Measurements from ENCODE around the gene TAS2R16.
"Not testable (repeated sequence)": the region's sequence is repeated elsewhere in the genome, so short reads cannot be mapped to it uniquely, and the experiment has no call there.

The TAS2R16 gene

GRCh38 chr7:122970740-122971725 is 24.5 kb downstream of the TAS2R16 start:
- no peak for DNase-seq

- DNase-seq = no peak
These were observed 27.1 kb downstream of the TAS2R16 start for GRCh38 chr7:122968389-122968788.

DNA sequence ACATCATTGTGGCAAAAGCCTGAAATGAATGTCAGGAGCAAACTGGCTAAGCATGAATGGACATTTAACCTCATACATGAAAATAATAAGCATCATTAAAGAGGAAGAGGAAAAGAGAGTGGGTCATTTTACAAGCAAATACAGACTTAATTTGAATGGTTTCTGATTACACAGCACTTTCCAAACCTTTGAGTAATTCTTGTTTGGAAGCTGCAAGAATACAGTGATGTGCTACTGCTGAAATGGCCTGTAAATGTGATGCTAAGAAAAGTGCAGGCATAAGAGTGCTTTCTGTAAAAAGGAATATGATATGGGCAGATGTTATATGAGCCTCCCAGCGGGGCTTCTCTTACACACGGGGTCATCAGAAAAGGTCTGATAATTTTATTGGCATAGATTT is 30.2 kb downstream of the TAS2R16 start:
- no peak for DNase-seq

DNA sequence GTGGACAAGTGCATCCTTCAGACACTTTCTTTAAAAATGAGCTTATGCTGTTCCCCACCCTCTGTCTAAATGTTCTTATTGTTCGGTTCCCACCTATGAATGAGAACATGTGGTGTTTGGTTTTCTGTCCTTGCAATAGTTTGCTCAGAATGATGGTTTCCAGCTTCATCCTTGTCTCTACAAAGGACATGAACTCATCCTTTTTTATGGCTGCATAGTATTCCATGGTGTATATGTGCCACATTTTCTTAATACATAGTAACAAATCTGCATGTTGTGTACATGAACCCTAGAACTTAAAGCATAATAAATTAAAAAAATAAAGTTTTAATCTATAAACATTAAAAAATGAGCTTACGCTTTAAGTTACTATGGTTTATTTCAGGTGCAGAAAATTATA is 41.8 kb downstream of the TAS2R16 start:
- DNase-seq = not testable (repeated sequence)

GRCh38 chr7:122951006-122951405 is 44.5 kb downstream of the TAS2R16 start:
- DNase-seq = no peak

GRCh38 chr7:122949186-122949585 is 46.3 kb downstream of the TAS2R16 start:
- DNase-seq = no peak

Measured in SHP77 treated with DMSO at 0.1 percent for 48 hours (cell line).